Activated effector memory CD4-positive, alpha-beta T cell treated with anti-CD3 and anti-CD28 coated beads, Interleukin-2, amount 50 U/mL, for 16 hours (primary cell): Measurements from ENCODE around the gene C12orf60.

Source experiments
- DNase-seq: peaks from one replicate; pipeline ENCODE4 v3.0.0-alpha.2; 2020

C12orf60 gene

DNA sequence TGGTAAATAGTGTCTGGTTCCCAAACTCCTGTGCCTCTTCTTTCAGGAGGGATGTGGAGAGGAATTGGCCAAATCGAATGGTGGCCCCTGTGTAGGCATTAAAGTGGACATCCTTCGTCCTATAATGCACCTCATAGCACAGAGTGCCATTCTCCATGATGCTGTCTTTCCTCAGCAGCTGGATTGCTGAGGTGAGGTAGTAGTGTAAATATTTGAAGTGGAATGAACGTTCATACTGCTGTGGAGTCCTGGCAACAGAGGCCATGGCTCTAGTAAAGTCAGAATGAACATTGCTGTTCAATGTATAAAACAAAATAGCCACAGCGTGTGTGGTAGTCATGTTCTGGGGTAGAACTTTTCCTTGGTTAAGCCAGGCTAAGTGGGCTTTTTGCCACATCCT lies 37.1 kb downstream of the C12orf60 start:
- DNase-seq, result no peak

DNA sequence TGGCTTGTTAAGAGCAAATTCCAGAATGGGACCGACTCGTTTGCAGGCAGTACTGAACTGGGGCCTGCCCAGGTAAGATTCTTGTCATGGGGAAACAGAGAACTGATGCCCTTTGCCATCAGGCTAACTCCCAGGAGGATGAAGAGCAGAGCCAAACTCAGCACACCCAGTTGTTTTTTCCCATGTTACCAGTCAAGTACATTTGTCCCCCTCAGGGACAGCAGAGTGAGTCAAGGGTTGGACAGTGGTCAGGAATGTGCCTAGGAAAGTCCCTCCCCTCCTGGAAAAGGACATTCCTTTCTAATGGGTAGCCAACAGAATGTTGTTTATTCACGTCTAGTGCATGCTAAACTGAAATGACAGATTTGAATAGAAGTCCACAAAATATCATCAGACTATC lies 38.3 kb downstream of the C12orf60 start:
- DNase-seq, result no peak

DNA sequence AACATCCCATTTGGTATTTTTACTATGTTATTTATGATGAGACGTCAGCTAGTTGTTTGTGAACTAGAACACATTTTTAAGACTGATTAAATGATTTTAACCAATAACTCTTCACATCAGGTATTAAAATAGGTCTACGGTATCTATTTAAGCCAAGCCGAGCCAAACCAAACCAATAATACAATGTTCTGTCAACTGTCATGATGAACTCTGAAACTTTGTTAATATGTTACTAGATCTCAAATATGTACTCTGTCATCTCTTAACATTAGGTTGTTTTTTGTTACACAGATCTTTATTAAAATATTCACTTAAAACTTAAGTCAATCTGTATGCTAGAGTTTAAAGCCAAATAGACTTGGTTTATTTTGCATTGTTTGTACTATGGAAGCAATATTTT lies 38.8 kb downstream of the C12orf60 start:
- DNase-seq, result no peak

DNA sequence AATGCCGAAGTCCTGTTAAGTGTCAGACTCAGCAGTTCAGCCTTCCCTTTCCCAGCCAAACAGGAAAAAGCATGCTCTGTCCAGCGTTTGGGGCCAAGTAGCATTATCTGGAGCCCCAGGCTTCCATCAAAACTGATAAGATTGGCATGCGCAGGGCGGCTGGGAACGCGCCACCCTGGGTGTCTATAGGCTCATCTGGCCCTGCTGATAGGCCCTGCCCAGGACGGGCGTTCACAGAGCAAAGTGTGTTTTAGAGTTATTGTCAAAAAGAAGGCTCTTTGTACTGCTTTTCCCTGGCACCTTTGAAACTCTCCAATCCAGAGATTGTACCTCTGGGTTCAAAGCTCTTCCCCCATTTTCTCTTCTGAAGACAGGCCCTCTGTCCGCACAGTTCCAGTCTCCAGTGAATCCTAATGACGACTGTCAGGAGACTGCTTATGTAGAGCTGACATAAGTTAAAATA lies 40.0 kb downstream of the C12orf60 start, which contains the start of gene ART4:
Gene ART4, minus strand, starts transcription at position 102 of the 463 bp plus-strand sequence. CDS start 413 bp downstream, outside the sequence.
- DNase-seq, result no peak

DNA sequence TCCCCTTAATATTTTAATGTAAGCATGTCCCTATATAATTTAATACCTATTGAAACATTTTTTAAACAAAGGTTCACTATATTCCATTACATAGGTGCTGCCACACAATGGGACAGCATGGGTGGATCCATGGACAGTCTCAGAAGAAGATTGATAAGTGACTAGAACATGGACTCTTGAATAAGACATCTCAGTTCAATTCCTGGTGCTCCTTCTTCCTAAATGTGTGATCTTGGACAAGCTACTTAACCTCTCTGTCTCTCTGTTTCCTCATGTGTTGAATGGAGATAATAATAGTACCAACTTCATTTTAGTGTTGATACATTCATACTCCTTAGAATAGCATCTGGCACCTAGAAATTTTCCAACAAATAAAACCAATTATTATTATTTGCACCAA lies 40.9 kb downstream of the C12orf60 start:
- no peak for DNase-seq

DNA sequence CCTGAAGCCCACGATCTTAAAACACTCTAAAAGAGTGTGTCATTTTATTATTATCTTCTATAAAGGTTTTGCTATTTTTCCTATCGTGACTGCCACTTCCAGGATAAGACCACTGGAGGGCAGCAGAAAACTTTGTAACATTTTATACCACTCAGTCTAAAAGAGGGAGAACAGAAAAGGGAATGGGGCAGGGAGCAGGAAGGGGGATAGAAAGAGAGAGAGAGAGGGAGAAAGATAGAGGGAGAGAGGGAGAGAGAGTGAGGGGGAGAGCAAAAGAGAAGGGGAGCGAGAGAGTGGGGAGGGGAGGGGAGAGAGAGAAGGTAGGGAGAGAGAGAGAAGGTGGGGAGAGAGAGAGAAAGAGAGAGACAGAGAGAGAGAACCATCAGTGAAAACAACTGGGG lies 41.9 kb downstream of the C12orf60 start:
- peak; percentile 72 for DNase-seq

DNA sequence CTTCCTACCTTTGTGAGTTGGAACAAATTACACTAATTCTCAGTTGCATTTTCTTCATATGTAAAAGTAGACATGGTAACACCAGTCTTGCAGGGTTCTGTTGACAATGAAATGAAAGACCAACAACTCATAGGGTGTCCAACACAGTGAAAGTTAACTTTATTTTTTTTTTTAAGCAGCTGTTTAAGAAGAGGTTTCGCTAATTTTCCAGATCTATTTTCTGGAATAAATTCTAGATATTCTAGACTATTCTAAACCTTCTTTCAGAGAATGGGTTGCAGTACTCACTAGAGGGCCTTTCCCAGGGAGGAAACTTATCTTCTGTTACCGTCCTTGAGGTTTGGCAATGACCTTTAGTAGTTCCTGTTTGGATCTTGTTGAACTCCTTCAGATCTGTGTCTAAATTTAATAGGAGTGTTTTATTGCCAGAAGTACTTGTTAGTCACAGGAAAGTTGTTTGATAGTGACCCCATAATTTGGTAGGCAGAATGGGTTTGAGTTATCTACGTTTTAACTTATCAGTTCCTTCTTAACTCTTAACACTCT lies 42.6 kb downstream of the C12orf60 start:
- DNase-seq, result no peak

DNA sequence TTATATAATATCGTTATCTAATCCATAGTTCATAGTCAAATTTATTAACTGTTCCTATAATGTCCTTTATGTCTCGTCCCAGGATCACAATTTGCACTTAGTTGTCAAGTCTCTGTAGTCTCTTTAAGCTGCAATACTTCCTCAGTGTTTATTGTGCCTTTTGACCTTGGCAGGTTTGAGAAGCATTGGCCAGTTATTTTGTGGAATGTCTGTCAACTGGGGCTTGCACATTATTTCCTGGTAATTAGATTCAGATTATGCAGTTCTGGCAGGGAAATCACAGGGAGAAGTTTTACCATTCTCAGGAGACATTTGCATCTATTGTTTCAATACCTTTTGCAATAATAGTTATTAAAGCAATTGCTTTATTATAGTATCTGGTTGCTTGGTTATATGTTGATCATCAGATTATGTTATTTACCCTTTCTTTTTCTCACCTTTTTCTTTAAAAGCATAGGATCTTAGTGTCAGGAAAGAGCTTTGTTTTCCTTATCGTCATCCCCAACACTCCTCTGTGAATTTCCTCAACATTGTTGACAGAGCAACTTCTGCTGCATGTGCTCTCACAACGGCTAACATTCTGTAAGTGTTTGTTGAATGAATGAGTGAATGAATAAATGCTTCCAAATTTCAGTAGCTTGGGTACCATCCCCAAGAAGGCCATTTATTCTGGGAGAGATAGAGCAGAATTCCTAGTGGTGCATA lies 43.6 kb downstream of the C12orf60 start:
- DNase-seq, result no peak

DNA sequence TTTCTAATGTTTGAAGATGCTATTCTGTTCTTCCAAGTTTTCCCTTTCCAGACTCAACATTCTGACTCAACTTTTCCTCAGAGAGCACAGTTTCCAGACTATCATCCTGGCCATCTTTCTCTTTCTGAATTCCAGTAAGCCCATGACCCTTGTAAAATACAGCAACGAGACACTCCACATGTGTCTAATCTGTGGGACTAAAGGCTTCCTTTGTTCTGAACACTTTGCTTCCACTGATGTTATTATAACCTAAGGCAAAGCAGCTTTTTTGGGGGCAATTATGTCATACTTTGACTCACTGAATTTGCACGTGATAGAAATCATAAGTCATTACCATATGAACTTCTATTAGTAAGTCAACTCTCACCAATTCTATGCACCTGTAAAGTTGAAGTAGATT lies 46.2 kb downstream of the C12orf60 start:
- no peak for DNase-seq

DNA sequence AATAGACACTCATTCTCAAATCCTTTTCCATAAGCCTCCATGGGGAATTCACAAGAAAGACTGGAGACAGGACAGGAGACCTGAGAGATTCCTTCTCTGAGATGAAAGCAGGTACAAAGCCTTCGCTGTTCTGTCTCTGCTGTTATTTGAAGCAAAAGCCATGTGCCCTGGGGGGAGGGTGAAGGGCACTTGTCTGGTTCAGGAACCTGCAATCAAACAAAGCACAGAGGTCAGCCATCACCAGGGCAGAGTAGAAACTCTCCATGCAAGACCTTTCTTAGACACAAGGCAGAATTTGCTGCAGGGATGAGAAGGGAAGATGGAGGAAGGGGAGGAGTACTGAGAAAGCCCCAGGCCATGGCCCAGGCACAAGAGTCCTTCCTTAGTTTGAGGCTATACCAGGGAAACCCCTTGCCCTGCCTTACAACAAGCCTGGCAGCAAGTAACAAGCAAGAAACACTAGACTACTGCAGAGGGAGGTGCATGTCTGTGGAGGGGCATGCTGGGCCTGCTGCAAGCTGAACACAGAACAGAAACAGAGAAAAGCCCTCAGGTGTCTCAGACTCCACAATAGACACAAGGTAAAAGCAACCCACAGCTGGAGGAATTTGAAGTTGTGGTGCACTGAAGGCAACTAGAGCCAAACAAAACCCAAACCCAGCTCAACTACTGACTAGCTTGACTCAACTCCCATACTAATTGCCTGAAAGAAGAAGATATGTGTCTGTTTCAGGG lies 47.6 kb downstream of the C12orf60 start:
- DNase-seq, result no peak

DNA sequence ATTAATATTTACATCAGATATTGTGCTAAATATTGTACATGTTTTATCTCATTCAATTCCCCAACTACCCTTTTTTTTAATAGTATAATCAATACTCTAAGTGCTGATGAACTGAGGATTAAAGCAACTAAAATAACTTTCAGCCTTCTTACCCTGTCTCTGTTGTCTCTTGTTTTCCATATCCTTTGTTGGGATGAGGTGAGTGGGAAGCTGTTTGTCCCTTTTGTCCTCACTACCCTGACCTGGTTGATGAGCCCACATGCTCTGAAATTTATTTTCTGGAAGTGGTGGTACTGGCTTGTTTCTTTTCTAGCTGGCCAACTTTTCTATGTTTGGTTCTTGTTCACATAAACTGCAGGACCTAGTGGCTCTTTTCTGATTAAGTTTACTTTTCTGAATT lies 49.4 kb downstream of the C12orf60 start:
- DNase-seq, result no peak

DNA sequence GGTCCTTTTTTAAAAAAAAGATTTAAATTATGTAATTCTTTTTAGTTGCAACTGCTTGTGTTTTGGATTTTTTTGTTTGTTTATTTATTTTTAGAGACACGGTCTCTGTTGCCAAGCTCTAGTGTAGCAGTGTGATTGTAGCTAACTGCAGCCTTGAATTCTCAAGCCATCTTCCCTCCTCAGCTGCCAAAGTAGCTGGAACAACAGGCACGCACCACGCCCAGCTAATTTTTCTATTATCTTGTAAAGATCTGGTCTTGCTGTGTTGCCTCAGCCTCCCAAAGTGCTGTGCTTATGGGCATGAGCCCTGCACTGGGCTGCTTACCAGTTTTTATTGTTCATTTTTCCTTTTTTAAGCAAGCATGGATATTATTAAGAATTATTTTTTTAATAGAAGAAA lies 50.5 kb downstream of the C12orf60 start:
- DNase-seq, result no peak

DNA sequence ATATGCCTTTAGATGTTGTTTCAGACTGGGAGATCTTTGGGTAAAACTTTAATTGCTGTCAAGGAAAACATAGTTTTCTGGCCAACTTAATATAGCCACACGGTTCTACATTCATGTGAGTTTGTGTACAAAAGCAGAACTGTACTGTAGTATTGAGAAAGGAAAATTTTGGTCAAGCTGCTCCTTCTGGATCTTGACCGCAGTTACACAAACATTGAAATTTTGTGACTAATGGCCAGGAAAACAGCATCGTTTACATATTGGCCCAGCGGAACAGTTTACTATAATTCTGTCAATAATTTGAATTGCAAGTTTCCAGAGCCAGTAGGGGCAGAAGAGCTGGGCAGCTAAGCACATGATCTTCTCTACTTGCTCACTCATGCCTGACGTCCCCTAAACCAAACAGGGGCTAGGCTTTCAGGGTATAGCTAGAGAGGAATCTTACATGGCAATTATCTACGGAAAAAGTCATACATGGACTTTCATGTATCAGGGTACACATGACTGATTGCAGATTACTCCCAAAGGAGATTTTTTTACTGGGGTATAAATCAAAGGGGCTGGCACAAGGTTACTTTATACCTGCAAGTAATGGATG lies 51.2 kb downstream of the C12orf60 start:
- DNase-seq, result no peak

DNA sequence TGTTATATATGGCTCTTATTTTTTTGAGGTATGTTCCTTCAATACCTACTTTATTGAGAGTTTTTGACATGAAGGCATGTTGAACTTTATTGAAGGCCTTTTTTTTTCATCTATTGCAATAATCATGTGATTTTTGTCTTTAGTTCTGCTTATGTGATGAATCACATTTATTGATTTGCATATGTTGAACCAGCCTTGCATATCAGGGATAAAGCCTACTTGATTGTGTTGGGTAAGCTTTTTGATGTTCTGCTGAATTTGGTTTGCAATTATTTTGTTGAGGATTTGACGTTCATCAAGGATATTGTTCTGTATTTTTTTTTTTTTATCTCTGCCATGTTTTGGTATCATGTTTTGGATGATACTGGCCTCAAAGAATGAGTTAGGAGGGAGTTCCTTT lies 55.0 kb downstream of the C12orf60 start:
- DNase-seq, result no peak

DNA sequence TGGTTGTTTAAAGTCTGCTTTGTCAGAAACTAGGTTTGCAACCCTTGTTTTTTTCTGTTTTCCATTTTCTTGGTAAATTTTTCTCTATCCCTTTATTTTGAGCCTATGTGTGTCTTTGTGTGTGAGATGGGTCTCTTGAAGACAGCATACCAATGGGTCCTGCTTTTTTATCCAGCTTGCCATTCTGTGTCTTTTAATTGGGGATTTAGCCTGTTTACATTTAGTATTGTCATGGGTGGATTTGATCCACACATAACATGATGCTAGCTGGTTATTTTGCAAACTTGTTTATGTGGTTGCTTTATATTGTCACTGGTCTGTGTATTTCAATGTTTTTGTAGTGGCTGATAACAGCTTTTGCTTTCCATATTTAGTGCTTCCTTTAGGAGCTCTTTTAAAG lies 57.0 kb downstream of the C12orf60 start:
- DNase-seq, result no peak

DNA sequence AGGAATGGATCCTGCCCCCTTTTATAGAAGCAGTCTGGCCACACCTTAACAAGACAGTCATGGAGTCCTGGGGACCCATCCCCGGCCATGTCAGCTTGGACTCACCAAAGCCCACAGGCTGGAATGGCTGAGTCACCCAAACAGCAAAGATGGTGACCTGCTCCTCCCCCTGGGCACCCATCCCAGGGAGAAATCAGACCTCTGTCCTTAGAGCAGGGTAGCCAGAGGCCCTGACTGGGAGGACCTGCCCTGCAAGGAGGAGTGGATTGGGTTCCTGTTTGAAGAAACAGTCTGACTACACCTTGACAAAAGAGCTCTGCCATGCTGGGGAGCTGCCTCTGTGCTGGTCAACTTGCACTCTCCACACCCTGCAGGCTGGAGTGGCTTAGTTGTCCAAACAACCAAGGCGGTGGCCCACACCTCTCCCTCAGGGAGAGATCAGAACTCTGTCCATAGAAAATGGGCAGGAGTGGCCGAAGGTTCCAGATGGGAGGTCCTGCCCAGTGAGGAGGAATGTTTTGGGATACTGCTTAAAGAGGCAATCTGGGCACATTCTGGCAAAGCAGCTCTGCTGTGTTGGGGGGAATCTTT lies 65.5 kb downstream of the C12orf60 start:
- DNase-seq, result no peak

DNA sequence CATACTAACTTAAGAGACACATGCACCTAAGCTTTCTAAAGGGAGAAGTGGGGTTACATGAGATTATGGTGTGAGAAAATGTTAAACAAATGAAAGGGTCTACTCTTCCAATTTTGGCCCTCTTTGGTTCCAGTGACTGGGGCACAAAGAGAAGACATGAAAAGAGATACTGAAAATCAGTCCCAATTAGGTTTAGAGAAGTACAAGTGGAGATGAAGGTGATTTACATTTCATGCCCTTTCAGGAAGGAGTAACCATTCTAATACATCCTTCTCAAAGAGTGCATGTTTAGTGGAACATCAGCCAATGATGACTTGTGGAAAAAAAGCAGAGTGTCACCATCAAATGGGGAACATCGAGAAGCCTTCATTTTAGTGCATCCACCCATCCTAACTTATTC lies 67.8 kb downstream of the C12orf60 start:
- no peak for DNase-seq

DNA sequence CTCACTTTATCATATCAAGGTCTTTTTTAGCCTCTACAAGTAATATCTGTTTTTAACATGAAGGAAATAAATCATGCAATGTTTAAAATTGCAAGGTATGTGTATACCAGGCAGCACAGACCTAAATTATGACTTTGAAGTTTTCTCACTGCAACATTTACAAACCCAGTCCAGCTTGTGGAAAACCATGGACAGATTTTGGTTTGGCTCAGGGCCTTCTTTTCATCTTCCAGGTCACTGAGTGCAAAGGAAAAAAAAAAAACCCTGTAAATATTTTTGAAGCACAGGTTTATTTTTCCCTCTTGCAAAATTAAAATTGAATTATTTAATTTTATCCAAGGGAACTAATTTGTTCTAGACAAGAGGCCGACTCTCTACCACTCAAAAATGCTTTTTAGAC lies 68.4 kb downstream of the C12orf60 start:
- no peak for DNase-seq

DNA sequence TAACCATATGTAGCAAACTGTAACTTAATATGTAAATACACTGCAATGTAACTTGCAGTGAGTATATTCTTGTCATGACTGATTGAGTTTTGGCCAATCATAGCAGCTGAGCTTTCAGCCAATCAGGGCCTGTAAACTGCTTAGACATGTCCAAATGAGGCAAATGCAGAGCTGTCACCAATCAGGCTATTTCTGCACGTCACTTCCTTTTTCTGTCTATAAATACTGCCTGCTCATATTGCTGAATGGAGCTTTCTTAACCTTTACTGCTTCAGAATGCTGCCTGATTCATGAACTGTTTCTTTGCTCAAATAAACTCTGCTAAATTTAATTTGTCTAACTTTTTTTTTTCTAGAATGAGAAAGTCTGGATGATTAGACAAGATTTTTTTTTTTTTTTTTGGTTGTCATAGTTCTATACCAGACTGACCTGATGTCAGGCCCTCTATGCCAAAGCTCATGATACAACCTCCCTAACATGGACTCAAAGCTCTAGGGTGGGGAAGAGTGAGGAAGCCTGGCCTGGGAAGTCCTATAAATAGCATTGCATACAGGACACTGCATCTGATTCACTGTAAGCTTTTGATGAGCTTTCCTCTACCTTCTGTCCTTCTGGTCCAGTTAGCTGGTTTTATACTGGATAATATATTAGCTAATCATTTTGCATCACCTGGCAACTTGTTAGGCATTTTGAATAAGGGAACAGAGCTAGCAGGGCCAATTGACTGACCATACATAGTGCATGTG lies 70.1 kb downstream of the C12orf60 start:
- no peak for DNase-seq
